ENCODE measurements around the gene CCDC191.

DNA sequence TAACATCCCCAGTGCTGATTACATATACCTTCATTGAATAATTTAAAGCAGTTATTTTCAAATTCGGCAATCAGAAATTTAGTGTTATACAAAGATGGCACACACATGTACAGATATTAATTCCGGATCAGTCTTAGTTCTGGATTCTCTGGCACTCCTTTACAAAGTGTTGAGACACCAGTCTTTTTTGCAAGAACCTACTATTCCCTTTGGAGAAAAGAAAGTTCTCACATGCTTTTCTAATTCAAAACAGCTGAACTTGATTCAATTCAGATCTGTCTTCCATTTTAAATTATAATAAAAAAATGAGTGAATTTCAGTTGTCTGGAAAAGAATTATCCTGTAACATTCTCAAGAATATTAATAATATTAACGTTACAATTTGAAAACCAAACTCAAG lies 20.4 kb downstream of the CCDC191 start:
- no peak for TF ChIP-seq POLR2AphosphoS5 (IDR thresholded peaks at IDR 0.05)
- TF ChIP-seq CTCF (IDR thresholded peaks at IDR 0.05) = no peak
